NCI-H2171 (cell line): Measurements from ENCODE around the gene PHF13.
"Not testable (repeated sequence)": the region's sequence is repeated elsewhere in the genome, so short reads cannot be mapped to it uniquely, and the experiment has no call there.

Experiments used
- DNase-seq: peaks from one replicate; lab custom pipeline; 2025; lab: John Stamatoyannopoulos, UW

The PHF13 gene

GRCh38 chr1:6587261-6588005, 26.1 kb upstream of the PHF13 start:
- no peak for DNase-seq

GRCh38 chr1:6588128-6588892, 25.2 kb upstream of the PHF13 start:
- no peak for DNase-seq

GRCh38 chr1:6588893-6589520, 24.5 kb upstream of the PHF13 start:
- DNase-seq, result no peak

- no peak for DNase-seq
These were observed 23.5 kb upstream of the PHF13 start for GRCh38 chr1:6590046-6590445.

- no peak for DNase-seq
These were observed 22.3 kb upstream of the PHF13 start for GRCh38 chr1:6591222-6591621.

- DNase-seq, result no peak
These were observed 21.9 kb upstream of the PHF13 start for GRCh38 chr1:6591644-6592043.

- no peak for DNase-seq
These were observed 21.1 kb upstream of the PHF13 start for GRCh38 chr1:6592441-6592840.

GRCh38 chr1:6592865-6593593, 20.5 kb upstream of the PHF13 start:
- DNase-seq, result no peak

- DNase-seq, result no peak
These were observed 19.7 kb upstream of the PHF13 start for GRCh38 chr1:6593810-6594209.

GRCh38 chr1:6594977-6595740, 18.4 kb upstream of the PHF13 start:
- no peak for DNase-seq

GRCh38 chr1:6596351-6596750, 17.2 kb upstream of the PHF13 start:
- DNase-seq, result no peak

GRCh38 chr1:6596886-6597776, 16.4 kb upstream of the PHF13 start:
- DNase-seq, result no peak

GRCh38 chr1:6597777-6598131, 15.8 kb upstream of the PHF13 start:
- no peak for DNase-seq

- no peak for DNase-seq
These were observed 14.2 kb upstream of the PHF13 start for GRCh38 chr1:6599141-6599975.

- not testable (repeated sequence) for DNase-seq
These were observed 13.5 kb upstream of the PHF13 start for GRCh38 chr1:6599991-6600390.

- DNase-seq, result no peak
These were observed 13.0 kb upstream of the PHF13 start for GRCh38 chr1:6600410-6601048.

- peak; percentile 55 for DNase-seq
These were observed 12.2 kb upstream of the PHF13 start for GRCh38 chr1:6601049-6601922.
